CD1c-positive myeloid dendritic cell (primary cell): ENCODE measurements around the gene TBXAS1.
"Not testable (repeated sequence)": the region's sequence is repeated elsewhere in the genome, so short reads cannot be mapped to it uniquely, and the experiment has no call there.

Source experiments
- DNase-seq: peaks from one replicate; pipeline ENCODE4 v3.0.0-alpha.2; 2016; ENCODE audit errors: extremely low spot score

Gene TBXAS1

GRCh38 chr7:139825666-139826290, 3.3 kb upstream of the TBXAS1 start:
- peak; percentile 21 for DNase-seq

DNA sequence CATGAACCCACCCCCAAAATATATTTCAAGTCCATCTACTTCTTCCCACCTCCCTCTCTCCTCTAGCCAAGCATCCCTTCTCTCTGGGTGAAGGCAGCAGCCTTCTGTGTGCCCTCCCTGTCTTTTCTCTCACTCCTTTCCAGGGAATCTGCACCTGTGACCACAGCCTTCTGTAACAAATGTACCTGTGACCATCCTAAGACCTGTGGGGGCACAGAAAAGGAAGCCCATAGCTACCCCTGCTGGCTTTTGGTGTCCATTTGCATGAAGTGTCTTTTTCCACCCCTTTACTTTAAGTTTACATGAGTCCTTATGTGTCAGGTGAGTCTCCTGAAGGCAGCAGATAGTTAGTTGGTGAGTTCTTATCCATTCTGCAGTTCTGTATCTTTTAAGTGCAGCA, 2.0 kb upstream of the TBXAS1 start:
- DNase-seq = no peak

- DNase-seq = no peak
Measured at GRCh38 chr7:139828446-139828845, 618 bp upstream of the TBXAS1 start.

DNA sequence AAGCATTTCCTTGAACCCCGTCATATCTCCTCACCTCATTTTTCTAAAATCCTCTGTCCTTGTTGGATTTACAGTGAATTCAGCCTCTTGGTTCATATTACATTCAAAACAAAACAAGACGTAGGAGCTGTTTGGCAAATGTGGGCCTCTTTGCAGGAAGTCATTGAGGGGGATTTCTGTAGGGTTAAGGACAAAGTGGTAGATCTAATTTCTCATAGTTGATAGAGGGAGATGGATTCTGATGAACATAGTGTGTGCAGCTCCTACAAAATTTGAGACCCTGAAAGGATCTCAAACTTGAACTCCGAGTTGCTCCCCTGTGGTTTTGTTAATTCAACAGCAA, 682 bp downstream of the TBXAS1 start:
- DNase-seq = peak; percentile 24

DNA sequence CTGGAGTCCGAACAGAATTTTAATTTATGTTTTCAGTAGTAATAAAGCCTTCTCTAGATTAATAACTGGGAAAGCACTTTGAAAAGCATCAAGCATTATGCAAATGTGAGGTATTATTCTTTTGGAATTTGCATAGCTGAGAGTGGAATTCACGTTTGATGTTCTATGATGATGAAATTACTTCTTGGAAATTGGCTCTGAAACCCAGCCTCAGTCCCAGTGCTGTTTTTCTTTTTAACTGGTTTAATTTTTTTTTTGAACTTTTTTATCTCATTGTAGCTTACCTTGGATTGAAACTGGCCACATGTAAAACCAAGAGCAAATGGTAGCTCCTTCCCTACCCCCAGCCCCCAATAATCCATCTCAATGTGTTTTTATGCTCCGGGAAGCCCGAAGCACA, 1.2 kb downstream of the TBXAS1 start:
- DNase-seq = peak; percentile 40

GRCh38 chr7:139830782-139831501, 1.9 kb downstream of the TBXAS1 start:
- peak; percentile 54 for DNase-seq

DNA sequence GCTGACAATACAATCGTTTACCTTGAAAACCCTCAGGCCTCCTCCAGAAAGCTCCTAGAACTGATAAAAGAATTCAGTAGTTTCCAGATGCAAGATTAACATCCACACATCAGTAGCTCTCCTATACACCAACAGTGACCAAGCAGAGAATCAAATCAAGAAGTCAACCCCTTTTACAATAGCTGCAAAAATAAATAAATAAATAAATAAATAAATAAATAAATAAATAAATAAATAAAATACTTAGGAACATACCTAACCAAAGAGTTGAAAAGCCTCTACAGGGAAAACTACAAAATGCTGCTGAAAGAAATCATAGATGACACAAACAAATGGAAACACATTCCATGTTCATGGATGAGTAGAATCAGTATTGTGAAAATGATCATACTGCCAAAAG, 6.8 kb downstream of the TBXAS1 start:
- not testable (repeated sequence) for DNase-seq

DNA sequence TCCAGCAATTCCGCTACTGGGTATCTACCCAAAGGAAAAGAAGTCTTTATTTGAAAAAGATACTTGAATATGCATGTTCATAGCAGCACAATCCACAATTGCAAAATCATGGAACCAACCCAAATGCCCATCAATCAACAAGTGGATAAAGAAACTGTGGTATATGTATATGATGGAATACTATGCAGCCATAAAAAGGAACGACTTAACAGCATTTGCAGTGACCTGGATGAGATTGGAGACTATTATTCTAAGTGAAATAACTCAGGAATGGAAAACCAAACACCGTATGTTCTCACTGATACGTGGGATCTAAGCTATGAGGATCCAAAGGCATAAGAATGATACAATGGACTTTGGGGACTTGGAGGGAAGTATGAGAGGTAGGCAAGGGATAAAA, 8.2 kb downstream of the TBXAS1 start:
- DNase-seq = not testable (repeated sequence)

DNA sequence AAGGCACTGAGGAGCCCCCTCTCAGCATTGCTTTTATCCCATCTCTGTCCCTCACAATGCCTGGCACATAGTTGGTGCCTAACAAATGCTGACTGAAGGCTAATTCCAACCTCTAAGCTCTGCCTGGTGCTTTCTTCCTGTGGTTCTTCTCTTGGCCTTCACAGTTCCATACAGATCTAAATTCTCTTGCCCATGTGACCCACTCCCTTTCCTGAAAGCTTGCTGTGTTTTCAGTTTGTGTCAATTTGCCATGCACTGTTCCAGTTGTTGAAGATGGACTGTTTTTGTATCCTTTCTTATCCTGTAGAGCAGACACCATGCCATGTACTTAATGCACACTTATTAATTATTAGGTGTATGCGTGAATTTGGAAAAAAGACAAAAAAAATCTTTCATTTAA, 9.2 kb downstream of the TBXAS1 start:
- no peak for DNase-seq

DNA sequence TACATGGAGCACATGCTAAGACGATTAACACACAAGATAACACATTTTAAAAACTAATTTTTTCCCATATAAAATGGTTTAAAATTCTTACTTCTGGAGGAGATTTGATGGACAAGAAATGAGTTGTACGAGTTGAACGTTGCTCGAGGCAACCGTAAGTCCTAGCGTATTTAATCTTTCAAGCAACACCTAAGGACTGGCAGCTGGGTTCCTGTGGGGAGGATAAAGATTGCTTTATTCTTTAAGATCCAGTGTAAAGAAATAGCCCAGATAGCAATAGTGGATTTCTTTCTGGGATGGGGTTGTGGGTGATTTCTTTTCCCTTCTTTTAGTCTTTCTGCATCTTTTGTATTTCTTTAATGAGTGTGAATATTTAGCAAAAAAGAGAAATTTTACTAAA, 9.8 kb downstream of the TBXAS1 start:
- no peak for DNase-seq

DNA sequence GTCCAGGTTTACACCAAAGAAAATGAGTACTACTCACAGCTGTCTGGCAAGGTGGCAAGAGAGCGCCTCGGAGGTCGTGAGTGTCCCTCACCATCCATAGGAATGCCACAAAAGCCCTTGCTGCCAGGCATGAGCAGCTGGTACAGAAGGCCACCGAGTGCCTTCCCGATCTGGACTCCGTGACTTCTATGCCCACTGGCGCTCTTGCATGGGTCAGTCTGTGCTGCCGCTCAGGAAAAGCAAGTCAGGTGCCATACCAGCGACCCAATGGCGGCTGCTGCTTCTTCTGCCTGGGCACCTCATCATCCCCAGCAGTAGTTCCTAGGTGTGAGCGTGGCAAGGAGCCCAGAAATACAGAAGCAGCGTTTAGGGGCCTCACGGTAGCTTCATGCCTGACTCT, 11.7 kb downstream of the TBXAS1 start:
- no peak for DNase-seq

DNA sequence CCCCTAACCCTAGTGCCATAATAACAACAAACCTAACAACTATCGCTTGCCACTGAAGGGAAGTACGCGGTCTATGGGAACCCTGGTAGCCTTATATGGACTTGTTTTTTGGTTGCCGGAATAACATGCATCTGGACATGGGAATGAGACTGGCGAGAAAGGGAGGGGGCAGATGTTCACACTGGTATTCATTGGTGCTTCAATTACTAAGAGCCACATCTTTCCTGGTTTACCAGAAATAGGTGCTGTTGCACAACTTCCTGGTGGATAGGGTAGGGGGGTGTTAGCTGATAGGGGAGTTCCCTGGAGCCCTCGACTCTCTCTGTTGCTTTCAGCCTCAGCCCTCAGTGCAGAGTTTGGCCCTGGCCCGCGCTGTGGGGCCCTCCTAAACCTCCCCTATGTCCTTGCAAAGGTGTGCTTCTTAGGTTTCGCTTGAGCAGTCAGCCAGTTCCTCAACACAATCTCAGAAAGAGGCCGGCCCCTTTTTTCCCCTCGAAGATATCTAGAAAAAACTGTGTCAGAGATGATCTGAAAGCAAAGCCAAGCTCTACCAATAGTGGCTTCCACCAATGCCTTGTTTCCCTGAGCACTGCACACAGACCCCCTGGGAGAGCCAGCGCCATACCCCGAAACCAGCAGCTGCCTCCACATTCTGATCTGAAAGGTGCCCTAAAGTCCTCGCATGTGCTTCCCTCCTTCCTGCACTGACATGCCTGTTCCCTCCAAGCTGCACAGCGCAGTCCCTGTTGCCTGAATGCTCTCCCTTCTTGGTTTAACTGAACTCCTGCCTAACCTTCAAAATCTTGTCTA, 13.5 kb downstream of the TBXAS1 start:
- peak; percentile 20 for DNase-seq

DNA sequence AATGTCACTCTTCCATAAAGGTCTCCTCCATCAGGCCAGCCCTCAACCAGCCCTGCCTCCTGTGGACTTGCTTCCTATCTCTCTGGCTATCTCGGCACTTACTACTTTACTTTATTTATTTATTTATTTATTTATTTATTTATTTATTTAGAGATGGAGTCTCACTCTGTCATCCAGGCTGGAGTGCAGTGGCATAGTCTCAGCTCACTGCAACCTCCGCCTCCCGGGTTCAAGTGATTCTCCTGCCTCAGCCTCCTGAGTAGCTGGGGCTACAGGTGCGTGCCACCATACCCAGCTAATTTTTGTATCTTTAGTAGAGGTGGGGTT, 14.1 kb downstream of the TBXAS1 start:
- DNase-seq = not testable (repeated sequence)

DNA sequence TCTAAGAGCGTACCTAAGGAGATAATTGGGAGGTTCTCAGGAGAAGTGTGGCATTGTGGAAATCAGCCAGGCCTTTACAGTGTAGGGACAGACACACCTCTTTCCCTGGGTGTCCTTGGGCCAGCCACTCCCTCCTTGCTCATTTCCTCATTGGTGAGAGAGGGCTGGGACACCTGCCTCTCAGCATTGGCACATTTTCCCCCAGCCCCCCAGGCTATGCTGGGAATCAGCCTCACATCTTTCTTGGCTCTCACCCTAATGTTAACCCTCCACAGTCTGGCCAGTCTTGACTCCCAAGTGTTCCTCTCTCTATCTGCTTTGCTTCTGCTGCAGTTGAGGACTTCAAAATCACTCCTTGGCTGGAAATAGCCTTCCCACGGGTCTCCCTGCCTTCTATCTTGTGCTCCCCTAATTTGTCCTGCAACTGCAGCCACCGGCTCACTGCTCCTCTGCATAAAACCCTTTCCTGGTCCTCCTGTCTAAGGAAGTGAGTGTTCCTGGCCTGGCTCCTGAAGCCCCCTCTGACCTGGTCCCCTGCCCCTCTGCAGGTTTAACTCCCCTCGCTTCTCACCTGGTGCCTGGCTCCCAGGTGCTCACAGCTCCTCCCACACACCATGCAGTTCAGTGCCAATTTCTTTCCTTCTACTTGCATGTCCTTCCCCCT, 15.8 kb downstream of the TBXAS1 start:
- no peak for DNase-seq

DNA sequence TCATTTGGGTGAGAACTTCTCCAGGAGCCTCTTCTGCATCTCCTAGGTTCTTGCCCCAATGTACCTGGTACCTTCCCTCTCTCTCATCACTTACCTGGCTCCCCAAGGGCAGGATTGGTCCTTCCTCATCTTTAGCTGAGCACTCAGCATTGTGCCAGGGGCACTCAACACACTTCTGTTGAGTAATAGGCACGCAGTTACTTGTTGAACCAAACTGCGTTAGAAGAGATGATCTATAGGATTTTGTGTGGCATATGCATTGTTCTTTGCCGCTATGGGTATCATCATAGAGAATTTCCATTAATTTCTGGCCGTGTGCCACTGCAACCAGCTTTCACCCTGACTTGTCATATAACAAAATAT, 16.4 kb downstream of the TBXAS1 start:
- no peak for DNase-seq

DNA sequence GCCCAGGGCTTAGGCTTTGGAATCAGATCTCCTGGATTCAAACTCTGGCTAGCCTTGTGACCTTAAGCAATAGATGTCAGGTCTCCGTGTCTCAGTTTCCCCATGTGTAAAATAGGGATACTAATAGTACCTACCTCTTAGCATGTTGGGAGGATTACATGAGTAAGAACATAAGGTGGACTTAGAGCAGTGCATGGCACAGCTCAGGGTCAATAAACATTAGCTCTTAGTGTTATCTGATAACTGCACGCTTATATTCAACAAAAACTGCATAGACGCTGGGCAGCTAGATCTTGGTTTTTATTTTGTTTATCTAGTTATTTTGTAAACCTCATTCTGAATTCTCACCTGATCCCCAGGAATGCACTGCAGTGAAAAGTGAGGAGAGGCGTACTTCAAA, 17.2 kb downstream of the TBXAS1 start:
- no peak for DNase-seq

GRCh38 chr7:139848274-139848673, 19.2 kb downstream of the TBXAS1 start:
- DNase-seq = no peak

DNA sequence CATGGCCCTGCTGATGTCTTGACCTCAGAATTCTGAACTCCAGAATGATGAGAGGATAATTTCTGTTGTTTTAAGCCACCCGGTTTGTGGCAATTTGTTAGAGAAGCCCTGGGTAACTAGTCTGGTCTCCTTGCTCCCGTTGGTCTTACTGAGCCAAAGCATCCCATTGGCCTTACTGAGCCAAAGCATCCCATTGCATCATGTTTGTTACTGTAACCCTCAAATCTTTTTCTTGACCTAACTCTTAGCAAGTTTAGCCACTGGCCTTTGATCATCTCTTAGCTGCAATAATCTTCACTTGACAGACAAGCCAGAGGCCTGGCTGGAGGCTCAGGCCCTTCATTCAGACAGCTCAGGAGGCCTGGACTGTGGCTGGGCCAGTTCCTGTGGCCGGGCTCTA, 21.8 kb downstream of the TBXAS1 start:
- DNase-seq = no peak

GRCh38 chr7:139851770-139852481, 22.9 kb downstream of the TBXAS1 start:
- DNase-seq = no peak

GRCh38 chr7:139852482-139852845, 23.4 kb downstream of the TBXAS1 start:
- DNase-seq = no peak

GRCh38 chr7:139853506-139854123, 24.6 kb downstream of the TBXAS1 start:
- peak; percentile 26 for DNase-seq

GRCh38 chr7:139854124-139854511, 25.1 kb downstream of the TBXAS1 start:
- DNase-seq = peak; percentile 80
